ENCODE data around the gene ZNF557.
"Not testable (repeated sequence)": the region's sequence is repeated elsewhere in the genome, so short reads cannot be mapped to it uniquely, and the experiment has no call there.

The ZNF557 gene

DNA sequence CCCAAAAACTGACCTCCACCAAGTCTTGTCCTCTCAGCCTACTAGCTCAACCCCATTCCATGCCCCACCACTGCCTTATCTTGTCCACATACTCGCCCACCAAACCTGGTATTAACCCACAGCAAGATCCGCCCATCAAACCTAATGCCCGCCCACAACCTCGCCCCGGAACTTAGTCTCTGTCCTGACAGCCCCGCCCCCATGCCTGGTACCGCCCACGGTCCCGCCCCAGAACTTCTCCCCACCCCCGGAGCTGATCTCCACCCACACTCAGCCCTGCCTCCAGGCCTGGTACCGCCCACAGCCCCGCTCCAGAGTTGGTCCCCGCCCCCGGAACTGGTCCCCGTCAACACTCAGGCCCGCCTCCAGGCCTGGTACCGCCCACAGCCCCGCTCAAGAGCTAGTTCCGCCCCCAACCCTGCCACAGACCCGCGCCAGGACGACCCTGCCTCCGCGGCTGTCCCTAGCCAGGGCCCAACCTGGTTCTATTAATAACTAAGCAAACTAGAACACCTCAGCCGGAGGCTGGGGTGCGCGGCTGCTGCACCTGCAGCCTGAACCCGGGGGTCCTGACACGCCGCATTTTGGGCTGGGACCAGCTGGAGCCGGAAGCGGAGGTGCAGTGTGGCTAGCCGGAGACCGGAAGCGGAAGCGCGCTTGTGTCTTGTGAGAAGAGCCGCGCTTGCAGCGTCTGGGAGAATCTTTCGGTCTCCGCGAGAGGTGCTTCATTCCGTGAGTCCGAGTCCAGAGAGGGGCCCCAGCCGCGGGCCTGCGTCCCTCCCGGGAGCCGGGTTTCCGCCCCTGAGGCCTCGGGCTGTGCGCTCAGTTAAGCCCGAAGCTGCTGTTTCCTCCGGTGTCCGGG lies at the start of gene ZNF557:
Gene ZNF557, plus strand, starts transcription at position 662 of the 862 bp plus-strand sequence. CDS start 5,372 bp downstream, outside the sequence.
- peak; percentile 96 for DNase-seq (ENCODE audit: low read depth, low spot score)

DNA sequence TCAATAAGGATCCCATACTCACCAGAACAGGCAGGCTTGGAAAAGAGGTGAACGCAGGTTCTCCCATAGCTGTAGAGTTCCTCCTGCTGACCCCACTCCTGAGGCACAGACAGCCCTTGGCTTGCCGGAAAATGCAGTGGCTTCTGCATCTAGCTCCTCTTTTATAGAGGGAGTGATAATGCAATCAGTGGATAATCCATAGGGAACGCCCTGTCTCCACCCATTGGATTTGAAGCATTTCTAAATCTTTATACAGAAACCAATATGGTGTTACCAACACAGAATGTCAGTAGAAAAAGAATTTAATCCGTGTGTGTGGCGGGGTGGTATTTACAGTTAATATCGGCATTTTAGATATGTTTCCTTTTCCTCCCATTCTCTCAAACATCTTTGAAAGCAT lies 48.2 kb upstream of the ZNF557 start, which contains the start of gene MBD3L2B:
Gene MBD3L2B, minus strand, starts transcription at position 101 of the 400 bp plus-strand sequence. Its CDS starts 34 bp downstream, at position 67.
- not testable (repeated sequence) for DNase-seq (ENCODE audit: low read depth, low spot score)

DNA sequence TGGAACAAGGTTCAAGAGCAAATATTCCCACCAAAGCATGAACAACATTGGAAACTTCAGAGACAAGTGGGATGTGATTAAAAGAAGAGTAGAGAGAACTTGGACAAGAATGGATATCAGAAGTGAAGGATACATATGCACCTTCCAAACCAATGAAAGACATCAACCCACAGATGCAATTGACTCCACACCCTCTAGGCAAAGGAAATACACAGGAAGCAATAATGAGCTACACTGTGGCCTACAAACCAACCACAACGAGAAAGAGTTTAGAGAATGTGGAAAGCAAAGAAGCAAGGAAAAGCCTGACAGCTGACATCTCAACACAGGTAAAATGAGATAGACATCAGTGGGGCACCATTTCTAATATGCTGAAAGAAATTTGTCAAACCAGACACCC lies 40.7 kb upstream of the ZNF557 start:
- DNase-seq (ENCODE audit: low read depth, low spot score): not testable (repeated sequence)

DNA sequence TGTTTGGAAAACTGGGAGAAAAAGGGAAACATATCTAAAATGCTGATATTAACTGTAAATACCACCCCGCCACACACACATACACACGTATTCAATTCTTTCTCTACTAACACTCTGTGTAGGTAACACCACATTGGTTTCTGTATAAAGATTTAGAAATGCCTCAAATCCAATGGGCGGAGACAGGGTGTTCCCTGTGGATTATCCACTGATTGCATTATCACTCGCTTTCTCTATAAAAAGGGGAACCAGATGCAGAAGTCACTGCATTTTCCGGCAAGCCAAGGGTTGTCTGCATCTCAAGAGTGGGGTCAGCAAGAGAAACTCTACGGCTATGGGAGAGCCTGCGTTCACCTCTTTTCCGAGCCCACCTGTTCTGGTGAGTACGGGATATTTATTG lies 39.2 kb upstream of the ZNF557 start, which contains the start of gene MBD3L5:
Gene MBD3L5, plus strand, starts transcription at position 301 of the 400 bp plus-strand sequence. Its CDS starts 34 bp downstream, at position 335.
- not testable (repeated sequence) for DNase-seq (ENCODE audit: low read depth, low spot score)

DNA sequence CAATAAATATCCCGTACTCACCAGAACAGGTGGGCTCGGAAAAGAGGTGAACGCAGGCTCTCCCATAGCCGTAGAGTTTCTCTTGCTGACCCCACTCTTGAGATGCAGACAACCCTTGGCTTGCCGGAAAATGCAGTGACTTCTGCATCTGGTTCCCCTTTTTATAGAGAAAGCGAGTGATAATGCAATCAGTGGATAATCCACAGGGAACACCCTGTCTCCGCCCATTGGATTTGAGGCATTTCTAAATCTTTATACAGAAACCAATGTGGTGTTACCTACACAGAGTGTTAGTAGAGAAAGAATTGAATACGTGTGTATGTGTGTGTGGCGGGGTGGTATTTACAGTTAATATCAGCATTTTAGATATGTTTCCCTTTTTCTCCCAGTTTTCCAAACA lies 29.4 kb upstream of the ZNF557 start, which contains the start of gene MBD3L4:
Gene MBD3L4, minus strand, starts transcription at position 101 of the 400 bp plus-strand sequence. Its CDS starts 35 bp downstream, at position 66.
- DNase-seq (ENCODE audit: low read depth, low spot score): not testable (repeated sequence)

DNA sequence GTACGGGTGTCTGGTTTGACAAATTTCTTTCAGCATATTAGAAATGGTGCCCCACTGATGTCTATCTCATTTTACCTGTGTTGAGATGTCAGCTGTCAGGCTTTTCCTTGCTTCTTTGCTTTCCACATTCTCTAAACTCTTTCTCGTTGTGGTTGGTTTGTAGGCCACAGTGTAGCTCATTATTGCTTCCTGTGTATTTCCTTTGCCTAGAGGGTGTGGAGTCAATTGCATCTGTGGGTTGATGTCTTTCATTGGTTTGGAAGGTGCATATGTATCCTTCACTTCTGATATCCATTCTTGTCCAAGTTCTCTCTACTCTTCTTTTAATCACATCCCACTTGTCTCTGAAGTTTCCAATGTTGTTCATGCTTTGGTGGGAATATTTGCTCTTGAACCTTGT lies 27.9 kb upstream of the ZNF557 start:
- DNase-seq (ENCODE audit: low read depth, low spot score): not testable (repeated sequence)

DNA sequence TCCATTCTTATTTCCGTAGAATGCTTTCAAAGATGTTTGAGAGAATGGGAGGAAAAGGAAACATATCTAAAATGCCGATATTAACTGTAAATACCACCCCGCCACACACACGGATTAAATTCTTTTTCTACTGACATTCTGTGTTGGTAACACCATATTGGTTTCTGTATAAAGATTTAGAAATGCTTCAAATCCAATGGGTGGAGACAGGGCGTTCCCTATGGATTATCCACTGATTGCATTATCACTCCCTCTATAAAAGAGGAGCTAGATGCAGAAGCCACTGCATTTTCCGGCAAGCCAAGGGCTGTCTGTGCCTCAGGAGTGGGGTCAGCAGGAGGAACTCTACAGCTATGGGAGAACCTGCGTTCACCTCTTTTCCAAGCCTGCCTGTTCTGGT lies 20.5 kb upstream of the ZNF557 start, which contains the start of gene MBD3L2:
Gene MBD3L2, plus strand, starts transcription at position 301 of the 400 bp plus-strand sequence. Its CDS starts 53 bp downstream, at position 354.
- DNase-seq (ENCODE audit: low read depth, low spot score): not testable (repeated sequence)

DNA sequence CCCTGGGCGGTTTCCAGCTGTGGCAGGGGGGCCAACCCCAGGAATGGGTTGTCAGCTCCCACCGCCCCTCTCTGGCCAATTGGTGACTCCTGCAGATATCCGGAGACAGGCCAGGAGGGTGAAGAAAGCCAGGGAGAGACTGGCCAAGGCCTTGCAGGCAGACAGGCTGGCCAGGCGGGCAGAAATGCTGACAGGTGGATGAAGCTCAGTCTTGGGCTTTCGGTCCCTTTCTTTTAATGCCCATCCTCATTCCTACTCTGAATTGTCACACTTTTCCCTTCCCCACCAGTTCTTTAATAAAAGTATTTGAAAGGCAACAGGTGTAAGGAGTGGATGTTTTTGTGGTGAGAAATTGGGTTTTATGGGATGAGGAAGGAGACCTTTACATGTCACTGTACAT lies 18.1 kb upstream of the ZNF557 start:
- not testable (repeated sequence) for DNase-seq (ENCODE audit: low read depth, low spot score)

DNA sequence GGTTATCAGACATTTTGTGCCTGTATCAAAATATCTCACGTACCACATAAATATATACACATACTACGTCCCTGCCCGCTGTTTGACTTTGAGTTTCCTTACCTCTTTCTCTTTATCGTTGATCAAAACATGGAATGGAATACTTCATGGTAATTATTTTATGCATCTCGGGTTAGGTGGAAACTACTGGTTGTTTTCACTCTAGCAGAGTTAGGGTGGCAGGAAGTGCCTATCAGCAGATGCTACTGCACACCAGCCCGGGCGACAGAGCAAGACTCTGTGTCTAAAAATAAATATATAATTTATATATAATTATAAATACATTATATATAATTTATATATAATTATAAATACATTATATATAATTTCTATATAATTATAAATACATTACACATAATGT lies 16.6 kb upstream of the ZNF557 start:
- DNase-seq (ENCODE audit: low read depth, low spot score): not testable (repeated sequence)

DNA sequence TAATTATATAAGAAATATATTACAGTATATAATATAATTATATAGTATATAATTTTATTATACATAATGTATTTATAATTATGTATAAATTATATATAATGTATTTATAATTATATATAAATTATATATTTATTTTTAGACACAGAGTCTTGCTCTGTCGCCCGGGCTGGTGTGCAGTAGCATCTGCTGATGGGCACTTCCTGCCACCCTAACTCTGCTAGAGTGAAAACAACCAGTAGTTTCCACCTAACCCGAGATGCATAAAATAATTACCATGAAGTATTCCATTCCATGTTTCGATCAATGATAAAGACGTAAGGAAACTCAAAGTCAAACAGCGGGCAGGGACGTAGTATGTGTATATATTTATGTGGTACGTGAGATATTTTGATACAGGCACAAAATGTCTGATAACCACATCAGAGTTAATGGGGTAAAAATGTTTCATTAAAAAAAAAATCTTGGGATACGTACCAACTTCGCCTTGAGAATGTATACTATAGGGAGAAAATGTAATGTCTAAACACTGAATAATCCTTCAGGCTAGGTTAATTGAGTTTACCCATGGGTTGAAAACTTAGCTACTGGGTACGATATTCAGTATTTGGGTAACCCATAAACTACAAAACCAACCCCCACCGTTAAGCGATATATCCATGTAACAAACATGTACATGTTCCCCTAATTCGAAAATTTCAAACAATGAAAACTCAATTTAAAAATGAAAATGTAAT lies 14.7 kb upstream of the ZNF557 start:
- not testable (repeated sequence) for DNase-seq (ENCODE audit: low read depth, low spot score)

DNA sequence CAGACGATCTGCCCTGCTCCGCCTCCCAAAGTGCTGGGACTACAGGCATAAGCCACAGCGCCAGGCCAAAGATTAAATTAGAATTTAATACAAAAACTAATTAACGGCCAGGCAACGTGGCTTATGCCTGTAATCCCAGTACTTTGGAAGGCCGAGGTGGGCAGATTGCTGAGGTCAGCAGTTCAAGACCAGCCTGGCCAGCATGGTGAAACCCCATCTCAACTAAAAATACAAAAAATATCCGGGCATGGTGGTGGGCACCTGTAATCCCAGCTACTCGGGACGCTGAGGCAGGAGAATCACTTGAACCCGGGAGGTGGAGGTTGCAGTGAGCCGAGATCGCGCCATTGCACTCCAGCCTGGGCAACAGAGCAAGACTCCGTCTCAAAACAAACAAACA lies 13.8 kb upstream of the ZNF557 start:
- DNase-seq (ENCODE audit: low read depth, low spot score): not testable (repeated sequence)

DNA sequence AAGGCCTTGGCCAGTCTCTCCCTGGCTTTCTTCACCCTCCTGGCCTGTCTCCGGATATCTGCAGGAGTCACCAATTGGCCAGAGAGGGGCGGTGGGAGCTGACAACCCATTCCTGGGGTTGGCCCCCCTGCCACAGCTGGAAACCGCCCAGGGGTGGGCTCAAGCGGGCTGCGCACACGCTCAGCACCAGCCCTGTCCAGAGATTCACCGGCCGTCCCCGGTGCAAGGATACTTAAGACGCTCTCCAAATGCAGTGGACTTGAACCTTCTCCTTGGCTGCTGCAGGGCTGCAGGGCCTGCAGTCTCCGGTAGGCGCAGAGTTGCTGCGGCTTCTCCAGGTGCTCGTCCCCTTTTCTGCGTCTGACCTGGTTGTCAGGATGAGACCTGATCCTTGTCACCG lies 13.1 kb upstream of the ZNF557 start:
- DNase-seq (ENCODE audit: low read depth, low spot score): not testable (repeated sequence)

DNA sequence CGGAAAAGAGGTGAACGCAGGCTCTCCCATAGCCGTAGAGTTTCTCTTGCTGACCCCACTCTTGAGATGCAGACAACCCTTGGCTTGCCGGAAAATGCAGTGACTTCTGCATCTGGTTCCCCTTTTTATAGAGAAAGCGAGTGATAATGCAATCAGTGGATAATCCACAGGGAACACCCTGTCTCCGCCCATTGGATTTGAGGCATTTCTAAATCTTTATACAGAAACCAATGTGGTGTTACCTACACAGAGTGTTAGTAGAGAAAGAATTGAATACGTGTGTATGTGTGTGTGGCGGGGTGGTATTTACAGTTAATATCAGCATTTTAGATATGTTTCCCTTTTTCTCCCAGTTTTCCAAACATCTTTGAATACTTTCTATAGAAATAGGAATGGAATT lies 10.9 kb upstream of the ZNF557 start, which contains the start of gene MBD3L3:
Gene MBD3L3, minus strand, starts transcription at position 101 of the 400 bp plus-strand sequence. Its CDS starts 71 bp downstream, at position 30.
- DNase-seq (ENCODE audit: low read depth, low spot score): not testable (repeated sequence)

DNA sequence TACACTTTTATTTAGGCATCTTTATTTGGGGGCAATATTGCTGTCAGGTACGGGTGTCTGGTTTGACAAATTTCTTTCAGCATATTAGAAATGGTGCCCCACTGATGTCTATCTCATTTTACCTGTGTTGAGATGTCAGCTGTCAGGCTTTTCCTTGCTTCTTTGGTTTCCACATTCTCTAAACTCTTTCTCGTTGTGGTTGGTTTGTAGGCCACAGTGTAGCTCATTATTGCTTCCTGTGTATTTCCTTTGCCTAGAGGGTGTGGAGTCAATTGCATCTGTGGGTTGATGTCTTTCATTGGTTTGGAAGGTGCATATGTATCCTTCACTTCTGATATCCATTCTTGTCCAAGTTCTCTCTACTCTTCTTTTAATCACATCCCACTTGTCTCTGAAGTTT lies 9.5 kb upstream of the ZNF557 start:
- not testable (repeated sequence) for DNase-seq (ENCODE audit: low read depth, low spot score)

DNA sequence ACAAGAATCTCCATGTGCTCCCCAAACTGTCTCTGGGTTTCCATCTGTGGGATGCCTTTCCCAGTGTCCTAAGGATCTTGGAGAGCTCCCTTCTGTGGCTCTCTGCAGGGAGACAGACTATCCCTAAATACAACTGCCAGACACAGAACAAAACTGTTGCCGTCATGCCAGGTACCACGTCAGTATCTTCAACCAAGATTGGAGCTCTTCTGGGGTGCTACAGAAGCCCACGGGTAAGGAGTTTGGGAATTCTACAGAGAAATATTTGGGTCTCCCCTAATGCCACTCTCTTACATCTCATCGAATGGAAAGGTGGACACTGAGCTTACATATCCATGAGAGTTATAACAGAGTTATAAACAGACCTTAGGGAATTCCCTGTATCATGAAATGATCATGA lies 6.2 kb upstream of the ZNF557 start:
- no peak for DNase-seq (ENCODE audit: low read depth, low spot score)

DNA sequence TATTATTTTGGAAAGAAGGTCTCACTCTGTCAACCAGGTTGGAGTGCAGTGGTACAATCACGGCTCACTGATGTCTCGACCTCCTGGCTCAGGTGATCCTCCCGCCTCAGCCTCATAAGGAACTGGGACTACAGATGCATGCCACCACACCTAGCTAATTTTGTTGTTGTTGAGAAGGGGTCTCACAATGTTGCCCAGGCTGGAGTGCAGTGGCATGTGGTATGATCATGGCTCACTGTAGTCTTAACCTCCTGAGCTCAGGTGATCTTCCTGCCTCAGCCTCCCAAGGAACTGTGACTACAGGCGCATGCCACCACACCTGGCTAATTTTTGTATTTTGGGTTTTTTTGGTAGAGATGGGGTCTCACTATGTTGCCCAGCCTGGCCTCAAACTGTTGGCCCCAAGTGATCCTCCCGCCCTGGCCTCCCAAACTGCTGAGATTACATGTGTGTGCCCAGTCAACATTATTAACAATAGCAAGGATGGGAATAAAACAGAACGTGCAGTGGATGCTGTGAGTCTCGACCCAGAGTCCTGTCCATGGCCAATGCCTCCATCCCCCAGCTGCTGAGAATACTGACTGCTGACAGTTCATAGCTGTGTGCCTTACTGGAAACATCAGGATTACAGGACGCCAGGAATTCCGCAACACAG lies 5.6 kb upstream of the ZNF557 start:
- DNase-seq (ENCODE audit: low read depth, low spot score): no peak

DNA sequence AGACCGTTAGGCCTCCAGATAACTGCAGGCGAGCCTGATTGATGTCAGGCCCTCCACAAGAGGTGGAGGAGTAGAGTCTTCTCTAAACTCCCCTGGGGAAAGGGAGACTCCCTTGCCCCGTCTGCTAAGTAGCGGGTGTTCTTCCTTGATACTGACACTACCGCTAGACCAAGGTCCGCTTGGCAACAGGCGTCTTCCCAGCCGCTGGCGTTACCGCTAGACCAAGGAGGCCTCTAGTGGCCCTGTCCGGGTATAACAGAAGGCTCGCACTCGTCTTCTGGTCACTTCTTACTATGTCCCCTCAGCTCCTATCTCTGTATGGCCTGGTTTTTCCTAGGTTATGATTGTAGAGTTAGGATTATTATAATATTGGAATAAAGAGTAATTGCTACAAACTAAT lies 2.4 kb upstream of the ZNF557 start:
- peak; percentile 56 for DNase-seq (ENCODE audit: low read depth, low spot score)

DNA sequence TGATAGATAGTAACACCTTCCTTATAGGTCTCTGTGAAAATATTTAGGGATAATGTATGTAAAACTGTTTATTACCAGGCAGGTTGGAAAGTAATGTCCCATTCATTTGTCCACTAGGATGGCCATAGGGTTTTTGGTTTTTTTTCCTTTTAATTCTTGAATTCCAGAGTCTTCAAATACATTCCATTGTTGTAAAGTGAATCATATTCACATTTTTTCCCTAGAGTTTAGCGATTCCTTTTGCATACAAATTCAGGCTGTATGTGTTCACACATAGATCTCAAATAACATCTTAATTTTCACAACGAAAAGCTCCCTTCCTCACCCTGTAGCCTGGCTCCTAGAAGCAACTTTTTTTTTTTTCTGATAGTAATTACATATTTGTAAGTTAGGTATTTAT lies 1.8 kb upstream of the ZNF557 start:
- no peak for DNase-seq (ENCODE audit: low read depth, low spot score)

DNA sequence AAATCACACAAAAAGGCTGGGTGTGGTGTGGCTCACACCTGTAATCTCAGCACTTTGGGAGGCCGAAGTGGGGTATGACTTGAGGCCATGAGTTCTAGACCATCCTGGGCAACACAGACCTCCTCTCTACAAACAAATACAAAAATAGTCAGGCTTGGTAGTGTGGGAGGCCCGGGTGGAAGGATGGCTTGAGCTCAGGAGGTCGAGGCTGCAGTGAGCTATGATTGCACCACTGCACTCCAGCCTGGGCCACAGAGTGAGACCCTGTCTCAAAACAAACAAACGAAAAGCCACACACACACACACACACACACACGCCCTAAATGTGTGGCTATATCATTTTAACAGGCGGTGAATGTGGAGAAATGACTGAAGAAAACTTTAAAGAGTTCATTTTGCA lies 904 bp upstream of the ZNF557 start:
- DNase-seq (ENCODE audit: low read depth, low spot score): no peak

DNA sequence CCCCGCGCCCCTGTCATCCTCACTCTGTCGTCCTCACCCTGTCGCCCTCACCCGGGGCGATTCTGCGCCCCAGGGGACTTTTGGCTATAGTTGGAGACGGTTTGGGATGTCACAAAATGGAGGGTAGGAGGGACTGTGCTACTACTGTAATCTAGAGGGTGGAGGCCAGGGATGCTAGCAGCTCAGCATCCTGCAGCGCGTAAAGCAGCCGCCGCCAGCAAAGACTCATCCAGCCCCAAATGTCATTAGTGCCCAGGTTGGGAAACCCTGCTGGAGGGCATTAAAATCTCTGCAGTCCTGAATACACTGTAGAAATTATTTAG lies 362 bp downstream of the ZNF557 start:
- DNase-seq (ENCODE audit: low read depth, low spot score): no peak

DNA sequence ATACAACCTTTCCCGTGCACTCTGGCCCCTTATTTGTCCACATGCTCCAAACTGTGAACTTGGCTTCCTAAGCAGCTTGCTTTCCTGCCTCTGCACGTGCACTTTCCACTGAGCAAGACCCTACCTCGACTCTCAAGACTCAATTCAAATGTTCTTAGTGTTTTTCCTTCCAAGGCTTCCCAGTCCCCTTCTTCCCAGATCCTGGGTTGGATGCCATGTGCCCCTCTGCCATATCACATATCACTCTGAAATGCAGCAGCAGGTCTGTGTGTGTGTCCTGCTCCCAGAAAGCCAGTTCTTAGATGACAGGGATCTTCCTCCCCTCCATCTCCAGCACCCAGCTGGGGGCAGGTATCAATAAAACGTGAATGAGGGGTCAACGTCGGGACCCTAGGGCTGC lies 3.0 kb downstream of the ZNF557 start:
- DNase-seq (ENCODE audit: low read depth, low spot score): no peak

Data from ELF-1 (cell line).